ENCODE measurements around the gene PRR29.

PRR29 gene

GRCh38 chr17:64053101-64053500 lies 55.0 kb downstream of the PRR29 start:
- Histone ChIP-seq H3K9ac (ENCODE audit: insufficient read length) (no peak overlapping the region), H3K27ac (no peak overlapping the region), H3K36me3 (ENCODE audit: insufficient read depth, low read length) (no peaks in the 10 kb centered on the region), H3K9me3 (ENCODE audit: low read depth, low read length) (no peaks in the 10 kb centered on the region), H3K4me3 (no peak overlapping the region)
- TF ChIP-seq FOXP2 (optimal IDR thresholded peaks at IDR 0.05; ENCODE audit: control extremely low read depth, extremely low read length, insufficient read depth) (no peak), POLR2AphosphoS5 (IDR thresholded peaks at IDR 0.05; ENCODE audit: borderline replicate concordance, low read depth, low read length) (no peak), EZH2 (IDR thresholded peaks at IDR 0.05) (no peak)
- DNase-seq (ENCODE audit: low read depth, low spot score), result no peak

Data from SK-N-MC (cell line).